Dermis lymphatic vessel endothelial cell (primary cell): Measurements from ENCODE around the gene SNX25. TPM values are rescaled to one million over a fixed set of nuclear protein-coding genes. Genes with fewer than 3 reads are reported as not detected.

Experiments used
- total RNA-seq: library from RNA; depleted of rRNA; stranded (reverse); fragments of >200 nt; gene quantifications from 2 replicates; pipeline ENCODE4 v1.2.1, GENCODE V29; 2014

Gene SNX25
- total RNA-seq, result 61.3 and 61.8 TPM in 2 replicates

GRCh38 chr4:185209031-185209851, at the start of gene SNX25:
Gene SNX25 (plus strand): TSS chr4:185209598. CDS start chr4:185209827, 229 bp downstream.

DNA sequence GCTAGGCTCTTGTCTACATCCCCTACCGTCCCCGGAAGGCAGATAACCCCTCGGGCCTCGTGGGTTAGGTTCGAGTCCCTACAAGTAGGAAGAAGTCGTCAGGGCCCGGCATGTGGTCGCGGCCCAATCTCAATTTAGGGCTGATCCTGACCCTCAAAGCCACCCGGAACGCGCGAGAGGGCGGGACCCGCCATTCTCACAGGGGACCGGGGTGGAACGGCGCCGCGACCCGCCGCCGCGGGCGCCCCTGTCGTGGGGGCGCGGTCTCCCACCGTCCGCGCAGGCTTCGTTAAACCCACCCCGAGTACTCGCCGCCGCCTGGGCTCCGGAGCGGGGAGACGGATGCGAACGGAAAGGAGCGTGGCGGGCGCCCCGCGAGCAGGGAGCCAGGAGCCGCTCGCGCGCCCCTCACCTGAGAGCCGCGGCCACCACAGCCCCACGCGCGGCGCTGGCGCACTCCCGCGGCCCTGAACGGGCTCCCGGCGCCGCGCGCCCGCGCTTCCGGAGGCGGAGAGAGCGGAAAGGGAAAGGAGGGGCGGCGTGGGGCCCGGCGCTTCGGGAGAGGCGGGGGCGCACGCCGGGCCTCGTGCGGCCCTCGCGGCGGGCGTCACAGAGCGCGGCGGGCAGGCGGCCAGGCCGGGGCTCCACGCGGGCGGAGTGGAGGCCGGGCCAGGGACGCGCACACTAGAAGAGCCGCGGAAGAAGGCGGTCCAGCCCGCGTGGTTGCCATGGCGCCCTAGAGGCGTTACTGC, 5.7 kb upstream of the SNX25 start, which contains the start of gene CFAP97:
Gene CFAP97, minus strand, starts transcription at position 515 of the 752 bp plus-strand sequence. CDS start 12,804 bp downstream, outside the sequence.

DNA sequence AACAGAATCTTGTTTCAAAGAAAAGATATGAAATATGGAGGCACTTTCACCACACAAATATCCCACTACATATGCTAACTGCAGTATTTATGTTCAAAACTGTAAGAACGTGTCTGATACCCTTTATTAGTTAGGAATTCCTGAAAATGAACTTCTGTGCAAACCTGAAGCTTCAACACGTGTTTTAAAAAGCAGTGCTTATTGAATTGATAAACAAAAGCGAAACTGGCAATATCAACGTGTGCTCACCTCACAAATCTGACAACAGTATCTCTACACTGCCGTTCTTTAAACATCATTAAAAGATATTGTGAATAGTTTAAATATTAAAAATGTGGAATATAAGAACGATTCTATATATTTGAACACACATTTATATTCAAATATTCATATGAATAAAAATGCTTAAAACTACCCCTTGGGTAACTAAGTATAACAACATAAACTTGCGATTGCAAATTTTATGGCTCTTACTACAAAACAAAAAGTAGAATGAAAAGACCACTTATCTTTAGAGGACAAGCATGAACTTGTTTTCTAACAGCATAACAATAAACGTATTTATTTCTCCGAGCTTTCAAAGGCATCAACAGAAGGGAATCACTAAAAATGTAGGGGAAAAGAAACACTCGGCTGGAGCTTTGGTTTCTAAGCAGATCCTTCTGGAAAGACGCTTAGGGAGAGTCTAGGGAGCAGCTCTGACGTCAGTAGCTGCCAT, 186.0 kb downstream of the SNX25 start, which contains the start of gene LRP2BP:
Gene LRP2BP, minus strand, starts transcription at position 687 of the 718 bp plus-strand sequence. CDS start 17,738 bp downstream, outside the sequence.

DNA sequence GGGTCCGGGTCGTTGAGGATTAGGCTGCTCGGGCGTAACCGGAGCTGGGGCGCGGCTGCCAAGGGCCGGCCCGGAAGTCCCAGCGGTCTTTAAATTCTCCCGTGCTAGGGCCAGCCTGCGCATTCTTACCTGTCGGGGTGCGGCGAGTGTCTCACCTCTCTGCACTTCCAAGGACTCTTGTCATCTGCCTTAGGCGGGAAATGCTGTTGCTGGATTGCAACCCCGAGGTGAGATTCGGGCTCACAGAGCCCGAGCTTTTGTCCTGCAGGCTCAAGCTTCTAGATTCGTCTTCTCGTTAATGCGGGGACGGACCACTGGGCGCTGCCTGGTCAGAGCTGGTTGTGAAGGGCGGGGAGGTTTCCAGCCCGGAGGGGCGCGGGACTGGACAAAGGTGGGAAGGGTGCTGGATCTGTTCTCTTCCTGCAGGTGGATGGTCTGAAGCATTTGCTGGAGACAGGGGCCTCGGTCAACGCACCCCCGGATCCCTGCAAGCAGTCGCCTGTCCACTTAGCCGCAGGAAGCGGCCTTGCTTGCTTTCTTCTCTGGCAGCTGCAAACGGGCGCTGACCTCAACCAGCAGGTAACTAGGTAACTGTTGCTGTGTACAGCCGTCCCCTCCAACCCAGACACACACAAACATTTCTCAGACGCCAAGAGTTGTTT, 187.5 kb downstream of the SNX25 start, which contains the start of gene ANKRD37:
Gene ANKRD37, plus strand, starts transcription at position 118 of the 662 bp plus-strand sequence. Its CDS starts 83 bp downstream, at position 201.

Other genes with a start within 250 kb of the SNX25 start
- not detected in 2 replicates for gene HELT, start 191.1 kb upstream of the SNX25 start, total RNA-seq
- gene SLC25A4, start 66.3 kb upstream of the SNX25 start, total RNA-seq, result 5.4 and 8.5 TPM in 2 replicates
- gene CFAP97, start 5.6 kb upstream of the SNX25 start, total RNA-seq, result 33.2 and 37.2 TPM in 2 replicates
- gene LRP2BP, start 186.3 kb downstream of the SNX25 start, total RNA-seq, result 0.95 and 1.5 TPM in 2 replicates
- 7.4 and 17.8 TPM in 2 replicates for gene ANKRD37, start 187.2 kb downstream of the SNX25 start, total RNA-seq
- gene UFSP2, start 216.4 kb downstream of the SNX25 start, total RNA-seq, result 45.6 and 46.6 TPM in 2 replicates